Prostate gland (tissue), 2 donors: ENCODE data around the gene RNF114. TPM values are rescaled to one million over a fixed set of nuclear protein-coding genes. Genes with fewer than 3 reads are reported as not detected.
A peak's percentile ranks its signal among the peaks of the same experiment; 100 is the strongest.

ENCODE experiments used
- DNase-seq: peaks from one replicate; pipeline ENCODE4 v3.0.0-alpha.2; 2019; ENCODE audit warnings: low spot score
- H3K27ac ChIP-seq, 2 donors: fragments of 200-600 bp; sonication (generic); 2 replicates each; pipeline ENCODE4 v1.5.1; 2017 to 2019
- H3K27me3 ChIP-seq: fragments of 200-600 bp; sonication (generic); replicated peaks from 2 replicates; pipeline ENCODE4 v1.5.1; 2019; ENCODE audit not compliant: insufficient read depth
- H3K36me3 ChIP-seq, 2 donors: fragments of 200-600 bp; sonication (generic); 1 replicate in 1 of 2; 2 replicates in 1 of 2; pipeline versions ENCODE4 v1.5.1 to v1.8.1; 2017 to 2019
- H3K4me1 ChIP-seq: fragments of 200-600 bp; sonication (generic); replicated peaks from 2 replicates; pipeline ENCODE4 v1.5.1; 2019
- H3K4me3 ChIP-seq, 2 donors: fragments of 200-600 bp; sonication (generic); 2 replicates each; pipeline ENCODE4 v1.5.1; 2017 to 2019
- H3K9me3 ChIP-seq: fragments of 200-600 bp; sonication (generic); 2 replicates; pipeline ENCODE4 v1.5.1; 2017
- POLR2A ChIP-seq: fragments of 450-650 bp; IDR thresholded peaks from one replicate; pipeline ENCODE4 v1.6.1; 2016; ENCODE audit warnings: antibody characterized with exemption, mild to moderate bottlenecking
- POLR2AphosphoS5 ChIP-seq: sonication (generic); formaldehyde crosslinking; IDR thresholded peaks from one replicate; pipeline ENCODE4 v1.6.1; 2017; ENCODE audit warnings: antibody characterized with exemption
- WGBS: methylation state at CpG from one replicate; pipeline ENCODE4 v1.1.5; 2018; 5-methylcytosine and 5-hydroxymethylcytosine counted together
- intact Hi-C: fragments of 100-400 bp; cut with DNase I; formaldehyde crosslinking; loops from one replicate; pipeline ENCODE4 v1.14.2; 2022
- total RNA-seq, 2 donors: library from RNA; depleted of rRNA; stranded (reverse); fragments of >200 nt; gene quantifications; one replicate each; pipeline ENCODE4 v1.1.0, GENCODE V29; 2016
- TF ChIP-seq, protein P1 (sequence below), 4 experiments: fragments of 200-600 bp in 2 of 4; fragments of 450-650 bp in 2 of 4; sonication (generic) in 2 of 4; IDR thresholded peaks; 1 replicate in 3 of 4; 2 replicates in 1 of 4; pipeline ENCODE4 v1.5.1; 2016 to 2019; ENCODE audit warnings: antibody characterized with exemption in 4 of 4, mild to moderate bottlenecking in 2 of 4, moderate library complexity in 2 of 4

RNF114 gene
- total RNA-seq, 2 donors from 2014 or later = 166 to 239 TPM

GRCh38 chr20:49909499-49910339 is 26.5 kb upstream of the RNF114 start:
- H3K4me3 ChIP-seq = no peak overlapping the region
- peaks cover 22% of the 10 kb centered on the region for H3K4me1 ChIP-seq
- no peaks in the 10 kb centered on the region for H3K9me3 ChIP-seq
- WGBS = 33% methylated on average over 28 of the region's 28 CpGs
- peak; percentile 55 for DNase-seq
- no peaks in the 10 kb centered on the region for H3K27me3 ChIP-seq
- peak overlapping the region; percentile 66 to 82 for H3K27ac ChIP-seq
- intact Hi-C loops = no loop called here
- H3K36me3 ChIP-seq = peaks cover 0 to 6% of the 10 kb centered on the region in 2 donors
- TF ChIP-seq, protein P1, sequence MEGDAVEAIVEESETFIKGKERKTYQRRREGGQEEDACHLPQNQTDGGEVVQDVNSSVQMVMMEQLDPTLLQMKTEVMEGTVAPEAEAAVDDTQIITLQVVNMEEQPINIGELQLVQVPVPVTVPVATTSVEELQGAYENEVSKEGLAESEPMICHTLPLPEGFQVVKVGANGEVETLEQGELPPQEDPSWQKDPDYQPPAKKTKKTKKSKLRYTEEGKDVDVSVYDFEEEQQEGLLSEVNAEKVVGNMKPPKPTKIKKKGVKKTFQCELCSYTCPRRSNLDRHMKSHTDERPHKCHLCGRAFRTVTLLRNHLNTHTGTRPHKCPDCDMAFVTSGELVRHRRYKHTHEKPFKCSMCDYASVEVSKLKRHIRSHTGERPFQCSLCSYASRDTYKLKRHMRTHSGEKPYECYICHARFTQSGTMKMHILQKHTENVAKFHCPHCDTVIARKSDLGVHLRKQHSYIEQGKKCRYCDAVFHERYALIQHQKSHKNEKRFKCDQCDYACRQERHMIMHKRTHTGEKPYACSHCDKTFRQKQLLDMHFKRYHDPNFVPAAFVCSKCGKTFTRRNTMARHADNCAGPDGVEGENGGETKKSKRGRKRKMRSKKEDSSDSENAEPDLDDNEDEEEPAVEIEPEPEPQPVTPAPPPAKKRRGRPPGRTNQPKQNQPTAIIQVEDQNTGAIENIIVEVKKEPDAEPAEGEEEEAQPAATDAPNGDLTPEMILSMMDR (IDR thresholded peaks at IDR 0.05) = peak in 3 of 4 experiments; percentile 24 to 56 (median 36)
- TF ChIP-seq POLR2AphosphoS5 (peak; percentile 42), POLR2A (no peak)

DNA sequence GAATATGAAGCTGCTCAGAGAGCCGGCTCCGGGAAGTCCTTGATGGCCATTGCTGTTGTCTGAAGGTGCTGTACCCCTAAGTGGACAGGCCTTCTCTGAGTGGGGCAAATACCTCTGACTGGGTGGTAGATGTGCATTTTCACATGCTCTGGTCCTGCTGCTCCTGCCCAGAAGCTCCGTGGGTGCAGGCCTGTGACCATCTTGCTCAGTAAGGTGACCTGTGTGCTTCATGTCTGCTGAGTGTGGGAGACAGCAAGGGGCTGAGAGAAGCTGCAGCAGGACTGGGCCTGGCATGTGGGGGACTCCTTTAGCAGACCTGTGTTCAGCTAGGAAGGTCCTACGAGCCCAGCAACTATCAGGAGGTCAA is 25.9 kb upstream of the RNF114 start:
- H3K36me3 ChIP-seq = peaks cover 0 to 5% of the 10 kb centered on the region in 2 donors
- intact Hi-C loops = no loop called here
- peak overlapping the region; percentile 66 to 82 for H3K27ac ChIP-seq
- no peak overlapping the region for H3K4me3 ChIP-seq
- H3K4me1 ChIP-seq = peaks cover 22% of the 10 kb centered on the region
- no peak for DNase-seq
- WGBS = 40% methylated on average over 4 of the region's 4 CpGs
- TF ChIP-seq, protein P1 (IDR thresholded peaks at IDR 0.05) = no peak
- TF ChIP-seq POLR2A (no peak), POLR2AphosphoS5 (no peak)
- H3K27me3 ChIP-seq = no peaks in the 10 kb centered on the region
- no peaks in the 10 kb centered on the region for H3K9me3 ChIP-seq

- intact Hi-C loops = no loop called here
- no peak overlapping the region for H3K27ac ChIP-seq
- 79% methylated on average over 16 of the region's 16 CpGs for WGBS
- H3K9me3 ChIP-seq = no peaks in the 10 kb centered on the region
- TF ChIP-seq, protein P1 (IDR thresholded peaks at IDR 0.05) = no peak
- TF ChIP-seq POLR2AphosphoS5 (no peak), POLR2A (no peak)
- DNase-seq = no peak
- H3K4me1 ChIP-seq = peaks cover 22% of the 10 kb centered on the region
- no peak overlapping the region for H3K4me3 ChIP-seq
- no peaks in the 10 kb centered on the region for H3K36me3 ChIP-seq
- H3K27me3 ChIP-seq = no peaks in the 10 kb centered on the region
Observed at GRCh38 chr20:49913399-49914047, 22.7 kb upstream of the RNF114 start.

DNA sequence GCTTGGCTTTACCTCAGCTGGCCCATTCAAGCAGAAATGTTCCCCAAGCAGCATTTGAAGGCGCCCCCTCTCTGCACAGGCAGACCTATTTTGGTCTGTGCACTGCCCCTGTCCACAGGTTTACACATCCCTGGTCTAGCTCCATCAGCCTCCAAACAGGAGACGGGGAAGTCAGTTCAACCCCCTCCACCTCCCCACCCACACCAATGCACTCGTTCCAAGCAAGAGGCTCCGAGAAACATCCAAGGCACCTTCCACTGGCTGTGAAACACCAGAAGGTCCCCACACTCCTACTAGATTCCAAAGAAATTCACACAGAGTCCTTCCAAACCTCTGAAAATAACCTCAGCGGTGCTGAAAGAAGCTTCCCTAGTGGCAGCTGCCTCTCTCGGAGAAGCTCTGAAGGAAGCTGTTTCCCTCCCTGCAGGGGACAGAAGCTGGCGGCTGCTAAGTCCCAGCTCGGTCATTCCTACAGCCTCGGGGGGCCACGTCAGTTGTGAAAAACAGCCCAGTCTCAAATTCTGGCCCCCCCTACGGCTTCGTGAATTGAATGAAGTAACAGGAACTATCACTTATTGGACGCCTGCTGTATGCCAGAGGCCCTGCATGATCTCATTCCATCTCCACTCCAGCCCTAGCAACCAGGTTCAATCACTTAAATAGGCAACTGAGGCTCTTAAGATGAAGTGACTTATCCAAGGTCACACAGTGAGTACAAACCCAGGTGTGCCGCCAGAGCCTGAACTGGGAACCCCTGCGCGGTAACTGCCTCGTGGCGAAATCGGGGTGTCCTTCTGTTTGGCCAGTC is 21.7 kb upstream of the RNF114 start:
- Histone ChIP-seq H3K27ac (peak overlapping the region; percentile 99), H3K4me1 (peaks cover 22% of the 10 kb centered on the region)
- intact Hi-C loops = loop anchor here (1.0 kb wide), 1 partner anchor 22 kb away; the partner anchor contains the start of gene RNF114

More for the DNA sequence above, 21.7 kb upstream of the RNF114 start:
- Histone ChIP-seq H3K36me3 (no peaks in the 10 kb centered on the region), H3K4me3 (peak overlapping the region; percentile 99), H3K9me3 (no peaks in the 10 kb centered on the region), H3K27me3 (no peaks in the 10 kb centered on the region)
- TF ChIP-seq POLR2AphosphoS5 (no peak), POLR2A (no peak)
- TF ChIP-seq, protein P1 (IDR thresholded peaks at IDR 0.05) = no peak
- DNase-seq = no peak
- WGBS = 5% methylated on average over 19 of the region's 19 CpGs
